ENCODE results near the gene MOCS1. TPM values are rescaled to one million over a fixed set of nuclear protein-coding genes. Genes with fewer than 3 reads are reported as not detected.

Gene MOCS1
- total RNA-seq, 1 donor from 2014 or later: 29.3 TPM

DNA sequence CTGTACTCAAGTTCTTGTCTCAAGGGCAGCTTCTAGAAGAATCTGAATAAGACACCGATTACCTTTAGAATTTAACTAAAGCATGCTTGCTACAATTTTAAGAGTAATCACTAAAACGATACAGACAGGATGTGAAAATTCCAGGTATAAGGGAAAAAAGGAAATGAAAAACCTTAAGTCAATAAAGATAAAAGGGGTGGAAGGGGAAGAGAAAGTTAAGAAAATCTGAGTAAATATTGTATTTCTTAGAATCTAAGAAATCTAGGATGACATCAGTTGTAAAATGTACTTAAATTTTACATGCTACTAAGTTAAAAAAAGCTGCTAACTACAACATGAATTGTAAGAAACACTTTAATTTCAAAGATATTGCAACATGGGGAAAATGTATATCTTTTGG lies 30.3 kb upstream of the MOCS1 start:
- DNase-seq: no peak
- TF ChIP-seq, protein P1, sequence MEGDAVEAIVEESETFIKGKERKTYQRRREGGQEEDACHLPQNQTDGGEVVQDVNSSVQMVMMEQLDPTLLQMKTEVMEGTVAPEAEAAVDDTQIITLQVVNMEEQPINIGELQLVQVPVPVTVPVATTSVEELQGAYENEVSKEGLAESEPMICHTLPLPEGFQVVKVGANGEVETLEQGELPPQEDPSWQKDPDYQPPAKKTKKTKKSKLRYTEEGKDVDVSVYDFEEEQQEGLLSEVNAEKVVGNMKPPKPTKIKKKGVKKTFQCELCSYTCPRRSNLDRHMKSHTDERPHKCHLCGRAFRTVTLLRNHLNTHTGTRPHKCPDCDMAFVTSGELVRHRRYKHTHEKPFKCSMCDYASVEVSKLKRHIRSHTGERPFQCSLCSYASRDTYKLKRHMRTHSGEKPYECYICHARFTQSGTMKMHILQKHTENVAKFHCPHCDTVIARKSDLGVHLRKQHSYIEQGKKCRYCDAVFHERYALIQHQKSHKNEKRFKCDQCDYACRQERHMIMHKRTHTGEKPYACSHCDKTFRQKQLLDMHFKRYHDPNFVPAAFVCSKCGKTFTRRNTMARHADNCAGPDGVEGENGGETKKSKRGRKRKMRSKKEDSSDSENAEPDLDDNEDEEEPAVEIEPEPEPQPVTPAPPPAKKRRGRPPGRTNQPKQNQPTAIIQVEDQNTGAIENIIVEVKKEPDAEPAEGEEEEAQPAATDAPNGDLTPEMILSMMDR (IDR thresholded peaks at IDR 0.05): no peak
- intact Hi-C loops (cut with DNase I): no loop called here
- no peaks in the 10 kb centered on the region for H3K9me3 ChIP-seq
- H3K36me3 ChIP-seq: no peaks in the 10 kb centered on the region
- no peaks in the 10 kb centered on the region for H3K4me1 ChIP-seq
- no peak overlapping the region for H3K27ac ChIP-seq
- no peak for ATAC-seq
- H3K4me3 ChIP-seq: no peak overlapping the region
- no peaks in the 10 kb centered on the region for H3K27me3 ChIP-seq

DNA sequence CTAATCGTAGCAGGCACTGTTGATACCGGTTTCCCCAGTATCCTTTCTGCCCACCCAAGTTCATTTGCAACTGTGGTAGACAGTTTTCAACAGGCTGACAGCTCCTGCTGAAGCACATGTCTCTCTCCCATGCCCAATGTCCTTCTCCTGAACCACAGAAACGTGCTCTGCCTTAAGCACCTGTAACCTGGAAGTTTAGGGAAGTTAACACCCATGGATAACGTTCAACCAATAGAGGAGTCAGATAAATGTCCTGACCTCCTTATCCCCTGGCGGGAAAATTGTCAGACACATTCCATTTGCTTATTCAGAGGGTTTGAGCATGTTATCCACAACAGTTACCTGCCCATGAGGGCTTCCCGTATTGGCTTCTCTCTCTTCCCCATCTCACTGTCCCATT lies 29.8 kb upstream of the MOCS1 start:
- H3K27me3 ChIP-seq: no peaks in the 10 kb centered on the region
- DNase-seq (no peak), ATAC-seq (no peak)
- no peak overlapping the region for H3K27ac ChIP-seq
- intact Hi-C loops (cut with DNase I): no loop called here
- H3K4me3 ChIP-seq: no peak overlapping the region
- TF ChIP-seq, protein P1 (IDR thresholded peaks at IDR 0.05): no peak
- no peaks in the 10 kb centered on the region for H3K9me3 ChIP-seq
- H3K36me3 ChIP-seq: no peaks in the 10 kb centered on the region
- no peaks in the 10 kb centered on the region for H3K4me1 ChIP-seq

- DNase-seq (no peak), ATAC-seq (peak; percentile 55)
- TF ChIP-seq, protein P1 (IDR thresholded peaks at IDR 0.05): no peak
- H3K9me3 ChIP-seq: no peaks in the 10 kb centered on the region
- intact Hi-C loops (cut with DNase I): no loop called here
- H3K27ac ChIP-seq: peak overlapping the region; percentile 44
- no peaks in the 10 kb centered on the region for H3K36me3 ChIP-seq
- H3K4me1 ChIP-seq: no peaks in the 10 kb centered on the region
- H3K4me3 ChIP-seq: no peak overlapping the region
- no peaks in the 10 kb centered on the region for H3K27me3 ChIP-seq
Measured at GRCh38 chr6:39962831-39963230, 28.6 kb upstream of the MOCS1 start.

GRCh38 chr6:39961178-39961577 lies 26.9 kb upstream of the MOCS1 start:
- no peaks in the 10 kb centered on the region for H3K27me3 ChIP-seq
- H3K27ac ChIP-seq: peak overlapping the region; percentile 25
- intact Hi-C loops (cut with DNase I): no loop called here
- no peak overlapping the region for H3K4me3 ChIP-seq
- no peaks in the 10 kb centered on the region for H3K36me3 ChIP-seq
- H3K9me3 ChIP-seq: no peaks in the 10 kb centered on the region
- DNase-seq (no peak), ATAC-seq (no peak)
- no peaks in the 10 kb centered on the region for H3K4me1 ChIP-seq
- TF ChIP-seq, protein P1 (IDR thresholded peaks at IDR 0.05): no peak

- Histone ChIP-seq H3K9me3 (no peaks in the 10 kb centered on the region), H3K36me3 (no peaks in the 10 kb centered on the region), H3K4me3 (no peak overlapping the region), H3K27me3 (no peaks in the 10 kb centered on the region), H3K27ac (no peak overlapping the region), H3K4me1 (no peaks in the 10 kb centered on the region)
- peak; percentile 36 for ATAC-seq
- intact Hi-C loops (cut with DNase I): no loop called here
- no peak for DNase-seq
- TF ChIP-seq, protein P1 (IDR thresholded peaks at IDR 0.05): no peak
Measured at GRCh38 chr6:39958947-39959346, 24.7 kb upstream of the MOCS1 start.

- DNase-seq: no peak
- H3K4me1 ChIP-seq: no peaks in the 10 kb centered on the region
- H3K27ac ChIP-seq: no peak overlapping the region
- H3K4me3 ChIP-seq: no peak overlapping the region
- TF ChIP-seq, protein P1 (IDR thresholded peaks at IDR 0.05): no peak
- no peaks in the 10 kb centered on the region for H3K27me3 ChIP-seq
- H3K9me3 ChIP-seq: no peaks in the 10 kb centered on the region
- intact Hi-C loops (cut with DNase I): no loop called here
- no peak for ATAC-seq
- H3K36me3 ChIP-seq: no peaks in the 10 kb centered on the region
Measured at GRCh38 chr6:39956936-39957335, 22.7 kb upstream of the MOCS1 start.
